ENCODE results near the gene USP24.

GRCh38 chr1:55040083-55040932 is 174.9 kb downstream of the USP24 start:
- TF ChIP-seq CTCF (IDR thresholded peaks at IDR 0.05; ENCODE audit: low read depth, low read length) = no peak
- no peak for TF ChIP-seq EZH2phosphoT487 (IDR thresholded peaks at IDR 0.05; ENCODE audit: low read depth)
